ENCODE results near the gene VSIG1. TPM values are rescaled to one million over a fixed set of nuclear protein-coding genes. Genes with fewer than 3 reads are reported as not detected.
A peak's percentile ranks its signal among the peaks of the same experiment; 100 is the strongest.

VSIG1 gene
- total RNA-seq, 1 donor from 2014 or later, result not detected

- Histone ChIP-seq H4K20me1 (ENCODE audit: insufficient read depth, low read length) (no peaks in the 10 kb centered on the region), H2AFZ (ENCODE audit: low read depth, low read length) (no peak overlapping the region), H3K4me2 (ENCODE audit: low read length) (no peak overlapping the region), H3K36me3 (ENCODE audit: insufficient read depth, low read length) (no peaks in the 10 kb centered on the region), H3K27me3 (ENCODE audit: insufficient read depth, low read length) (no peaks in the 10 kb centered on the region), H3K79me2 (ENCODE audit: insufficient read depth, low read length) (no peaks in the 10 kb centered on the region), H3K4me3 (ENCODE audit: insufficient read depth, low read depth, low read length) (no peak overlapping the region), H3K9ac (ENCODE audit: low read length) (no peak overlapping the region), H3K9me3 (ENCODE audit: insufficient read depth, low read depth, low read length) (no peaks in the 10 kb centered on the region), H3K4me1 (ENCODE audit: insufficient read depth, low read length) (peaks cover 20% of the 10 kb centered on the region), H3K27ac (ENCODE audit: low read depth, low read length) (no peak overlapping the region)
- Mint-ChIP-seq H3K4me1 (ENCODE audit: low read depth, unreplicated experiment) (peaks cover 14% of the 10 kb centered on the region), H3K36me3 (ENCODE audit: low read depth, unreplicated experiment) (no peaks in the 10 kb centered on the region), H3K27me3 (ENCODE audit: low read depth, unreplicated experiment) (no peaks in the 10 kb centered on the region), H3K4me3 (ENCODE audit: unreplicated experiment) (no peak overlapping the region), H3K27ac (ENCODE audit: unreplicated experiment) (no peak overlapping the region), H3K9me3 (ENCODE audit: unreplicated experiment) (no peaks in the 10 kb centered on the region)
- TF ChIP-seq CTCF (IDR thresholded peaks at IDR 0.05; ENCODE audit: insufficient read depth, low read depth, low read length) (no peak), EZH2 (IDR thresholded peaks at IDR 0.05; ENCODE audit: insufficient read depth, low read length) (no peak)
- no peak for FAIRE-seq
- DNase-seq (ENCODE audit: low read depth), result no peak
These were observed 81.8 kb downstream of the VSIG1 start for GRCh38 chrX:108126661-108127060.

GRCh38 chrX:108127152-108127551 lies 82.3 kb downstream of the VSIG1 start:
- Histone ChIP-seq H3K4me1 (ENCODE audit: insufficient read depth, low read length) (peaks cover 20% of the 10 kb centered on the region), H3K9ac (ENCODE audit: low read length) (no peak overlapping the region), H3K27ac (ENCODE audit: low read depth, low read length) (no peak overlapping the region), H3K4me2 (ENCODE audit: low read length) (no peak overlapping the region), H3K4me3 (ENCODE audit: insufficient read depth, low read depth, low read length) (no peak overlapping the region), H4K20me1 (ENCODE audit: insufficient read depth, low read length) (no peaks in the 10 kb centered on the region), H2AFZ (ENCODE audit: low read depth, low read length) (no peak overlapping the region), H3K27me3 (ENCODE audit: insufficient read depth, low read length) (no peaks in the 10 kb centered on the region), H3K79me2 (ENCODE audit: insufficient read depth, low read length) (no peaks in the 10 kb centered on the region), H3K36me3 (ENCODE audit: insufficient read depth, low read length) (no peaks in the 10 kb centered on the region), H3K9me3 (ENCODE audit: insufficient read depth, low read depth, low read length) (no peaks in the 10 kb centered on the region)
- H3K9me3 Mint-ChIP-seq (ENCODE audit: unreplicated experiment), result no peaks in the 10 kb centered on the region
- no peak overlapping the region for H3K27ac Mint-ChIP-seq (ENCODE audit: unreplicated experiment)
- TF ChIP-seq EZH2 (IDR thresholded peaks at IDR 0.05; ENCODE audit: insufficient read depth, low read length) (no peak), CTCF (IDR thresholded peaks at IDR 0.05; ENCODE audit: insufficient read depth, low read depth, low read length) (no peak)
- no peak overlapping the region for H3K4me3 Mint-ChIP-seq (ENCODE audit: unreplicated experiment)
- DNase-seq (ENCODE audit: low read depth), result no peak
- no peaks in the 10 kb centered on the region for H3K27me3 Mint-ChIP-seq (ENCODE audit: low read depth, unreplicated experiment)
- peak; percentile 76 for FAIRE-seq
- peaks cover 11% of the 10 kb centered on the region for H3K4me1 Mint-ChIP-seq (ENCODE audit: low read depth, unreplicated experiment)
- no peaks in the 10 kb centered on the region for H3K36me3 Mint-ChIP-seq (ENCODE audit: low read depth, unreplicated experiment)

Other genes starting within 250 kb of the VSIG1 start
- 11.1 and 12.9 TPM in 2 replicates for gene MID2, start 219.2 kb upstream of the VSIG1 start, total RNA-seq
- gene TEX13B, start 62.7 kb upstream of the VSIG1 start, total RNA-seq, result not detected in 2 replicates
- 47.3 and 49.6 TPM in 2 replicates for gene PSMD10, start 46.5 kb downstream of the VSIG1 start, total RNA-seq
- gene ATG4A, start 46.7 kb downstream of the VSIG1 start, total RNA-seq, result 10.7 and 11.5 TPM in 2 replicates

Measured in astrocyte (in vitro differentiated cells and primary cell).